CD4-positive, alpha-beta memory T cell (primary cell): ENCODE data around the gene PRDX2. TPM values are rescaled to one million over a fixed set of nuclear protein-coding genes. Genes with fewer than 3 reads are reported as not detected.

Source experiments
- CTCF ChIA-PET: fragments of 350-600 bp; sonication (Branson Sonifier 250); formaldehyde crosslinking; loops from one replicate; lab custom pipeline; 2021; ENCODE audit warnings: inconsistent platforms; ENCODE audit not compliant: partially characterized antibody; lab: Charles Lee
- POLR2A ChIA-PET: fragments of 350-600 bp; sonication (Branson Sonifier 250); formaldehyde crosslinking; loops from one replicate; lab custom pipeline; 2021; ENCODE audit not compliant: partially characterized antibody; lab: Charles Lee
- DNase-seq, 5 donors: peaks; one replicate each; pipeline versions ENCODE4 v3.0.0 to v3.0.0-alpha.2; 2020 to 2022; ENCODE audit warnings: mixed read lengths in 1 of 5
- H3K27ac ChIP-seq: one replicate; pipeline ENCODE4 v1.7.0; 2013; ENCODE audit warnings: low read depth, low read length
- H3K27me3 ChIP-seq: 2 replicates; pipeline ENCODE4 v1.7.0; 2013; ENCODE audit warnings: mild to moderate bottlenecking, low read length, moderate library complexity; ENCODE audit not compliant: insufficient read depth
- H3K36me3 ChIP-seq: 2 replicates; pipeline ENCODE4 v1.7.0; 2013; ENCODE audit warnings: mild to moderate bottlenecking, low read length, moderate library complexity; ENCODE audit not compliant: insufficient read depth
- H3K4me1 ChIP-seq: 2 replicates; pipeline ENCODE4 v1.7.0; 2013; ENCODE audit warnings: mild to moderate bottlenecking, low read length, moderate library complexity; ENCODE audit not compliant: insufficient read depth
- H3K4me3 ChIP-seq, 2 donors: one replicate each; pipeline ENCODE4 v1.7.0; 2013; ENCODE audit warnings: low read length in 2 of 2, mild to moderate bottlenecking in 1 of 2
- H3K9me3 ChIP-seq, 2 donors: one replicate each; pipeline ENCODE4 v1.7.0; 2013; ENCODE audit warnings: low read length in 2 of 2, control low read depth in 1 of 2; ENCODE audit not compliant: control insufficient read depth in 1 of 2
- H3K27ac Mint-ChIP-seq, 7 donors: one replicate each; pipeline ENCODE4 v1.8.0; 2020 to 2021; ENCODE audit warnings: mixed read lengths in 7 of 7, mild to moderate bottlenecking in 6 of 7, inconsistent platforms in 3 of 7, moderate library complexity in 3 of 7
- H3K27me3 Mint-ChIP-seq, 2 donors: one replicate each; pipeline ENCODE4 v1.8.0; 2020 to 2021; ENCODE audit warnings: mixed read lengths in 2 of 2
- H3K36me3 Mint-ChIP-seq, 2 donors: one replicate each; pipeline ENCODE4 v1.8.0; 2020 to 2021; ENCODE audit warnings: mixed read lengths in 2 of 2, inconsistent platforms in 1 of 2, mild to moderate bottlenecking in 1 of 2
- H3K4me1 Mint-ChIP-seq, 4 donors: one replicate each; pipeline ENCODE4 v1.8.0; 2020 to 2021; ENCODE audit warnings: mixed read lengths in 4 of 4, mild to moderate bottlenecking in 1 of 4
- H3K4me3 Mint-ChIP-seq, 8 donors: one replicate each; pipeline ENCODE4 v1.8.0; 2020 to 2021; ENCODE audit warnings: mixed read lengths in 8 of 8, mild to moderate bottlenecking in 7 of 8, moderate library complexity in 6 of 8, inconsistent platforms in 3 of 8
- H3K9me3 Mint-ChIP-seq, 8 donors: one replicate each; pipeline ENCODE4 v1.8.0; 2020 to 2021; ENCODE audit warnings: mixed read lengths in 8 of 8, mild to moderate bottlenecking in 5 of 8, inconsistent platforms in 3 of 8, moderate library complexity in 1 of 8
- intact Hi-C: fragments of 100-400 bp; cut with micrococcal nuclease; formaldehyde crosslinking; loops from one replicate; pipeline ENCODE4 v1.15.1; 2023
- polyA plus RNA-seq, 2 donors: library from polyadenylated mRNA; unstranded; fragments of 300-500 nt; fragmentation: Illumina TruSeq; gene quantifications; one replicate each; pipeline ENCODE4 v1.2.3, GENCODE V29; 2021
- total RNA-seq, 2 experiments: library from RNA; stranded (reverse); gene quantifications; one replicate each; pipeline ENCODE4 v1.2.3, GENCODE V29; 2021

PRDX2 gene
- total and polyA plus RNA-seq, 4 experiments from 2014 or later = 116 to 533 (median 193) TPM

DNA sequence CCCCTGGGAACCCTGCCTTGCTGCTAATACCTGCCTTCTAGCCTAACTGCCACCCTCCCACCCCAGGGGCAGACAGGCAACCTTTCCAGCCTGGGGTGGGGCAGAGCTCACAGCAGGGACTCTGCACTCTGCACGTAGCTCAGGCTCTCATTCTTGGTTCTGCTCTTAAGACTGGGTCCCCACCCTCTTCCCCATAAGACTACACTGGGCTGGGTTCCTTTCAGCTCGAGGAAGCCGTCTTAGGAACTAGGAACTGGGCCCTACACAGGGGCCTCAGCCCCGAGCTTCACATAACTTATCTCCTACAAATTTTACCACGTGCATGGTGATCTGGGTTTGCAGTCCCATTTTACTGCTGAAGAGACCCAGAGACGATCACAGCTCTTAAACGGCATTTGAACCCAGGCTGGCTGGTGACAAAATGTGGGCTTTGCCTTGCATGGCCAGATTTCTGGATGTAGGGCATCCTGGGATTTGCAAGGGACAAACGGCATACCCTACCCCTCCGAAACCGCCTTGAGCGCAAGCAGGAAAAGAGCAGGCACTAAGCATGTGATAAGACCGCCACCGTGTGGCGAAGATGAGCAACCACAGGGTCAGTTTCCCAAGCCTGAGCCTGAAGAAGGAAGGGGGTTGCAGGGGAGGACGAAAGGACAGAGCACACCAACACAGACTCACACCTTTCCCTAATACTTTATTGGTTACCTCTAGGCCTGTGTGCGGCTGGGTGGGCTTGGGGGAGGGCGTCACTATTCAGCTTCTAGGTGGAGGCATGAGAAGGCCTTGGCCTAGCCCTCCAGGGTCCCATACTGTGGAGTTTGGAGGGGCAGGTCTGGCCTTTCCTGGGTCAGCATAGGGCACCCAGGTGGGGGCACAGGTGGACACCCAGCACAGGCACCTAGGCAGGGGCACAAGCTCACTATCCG lies 5.2 kb downstream of the PRDX2 start:
- Histone ChIP-seq H3K36me3 (peaks cover 14% of the 10 kb centered on the region), H3K4me3 (peak overlapping the region in 1 of 2 donors; percentile 42), H3K27ac (peak overlapping the region; percentile 42), H3K27me3 (no peaks in the 10 kb centered on the region), H3K9me3 (no peaks in the 10 kb centered on the region), H3K4me1 (peaks cover 42% of the 10 kb centered on the region)
- intact Hi-C loops = loop anchor here (1.0 to 5.0 kb wide), 6 partner anchors 19 to 79 kb away; partner anchors contain the start of gene GET3
- peak; percentile 79 to 84 (median 79) for DNase-seq
- H3K4me1 Mint-ChIP-seq = peaks cover 25 to 51% (median 34%) of the 10 kb centered on the region in 4 donors
- H3K36me3 Mint-ChIP-seq = peaks cover 7 to 31% of the 10 kb centered on the region in 2 donors
- CTCF ChIA-PET = interaction anchor here (0.6 to 17.4 kb wide), 28 partner anchors 9 to 402 kb away, joined by 3 to 906 read pairs (median 4); partner anchors contain the start of genes CALR, FBXW9, GET3 and HOOK2
- POLR2A ChIA-PET = interaction anchor here (0.6 to 20.0 kb wide), 11 partner anchors 9 to 115 kb away, joined by 3 to 1162 read pairs (median 11); partner anchors contain the start of genes GET3, HOOK2, RNASEH2A and TNPO2
- H3K27ac Mint-ChIP-seq = peak overlapping the region in 6 of 7 donors; percentile 95 to 99 (median 97)
- no peaks in the 10 kb centered on the region for H3K27me3 Mint-ChIP-seq
- peaks cover 0 to 22% (median 0%) of the 10 kb centered on the region in 8 donors for H3K9me3 Mint-ChIP-seq
- H3K4me3 Mint-ChIP-seq = peak overlapping the region; percentile 59 to 89 (median 82)

DNA sequence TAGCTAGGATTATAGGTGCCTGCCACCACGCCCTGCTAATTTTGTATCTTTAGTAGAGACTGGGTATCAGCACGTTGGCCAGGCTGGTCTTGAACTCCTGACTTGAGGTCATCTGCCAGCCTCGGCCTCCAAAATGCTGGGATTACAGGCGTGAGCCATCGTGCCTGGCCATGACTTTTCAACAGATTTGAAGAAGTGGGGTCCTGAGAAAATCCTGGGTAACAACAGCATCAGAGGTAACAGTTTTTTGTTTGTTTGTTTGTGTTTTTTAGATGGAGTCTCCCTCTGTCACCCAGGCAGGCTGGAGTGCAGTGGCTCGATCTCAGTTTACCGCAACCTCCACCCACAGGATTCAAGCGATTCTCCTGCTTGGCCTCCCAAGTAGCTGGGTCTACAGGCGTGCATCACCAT lies 6.6 kb downstream of the PRDX2 start:
- ChIA-PET CTCF (interaction anchor here (0.8 to 17.4 kb wide), 9 partner anchors 8 to 118 kb away, joined by 3 to 906 read pairs (median 5); partner anchors contain the start of genes HOOK2, RNASEH2A and TNPO2), POLR2A (interaction anchor here (1.4 to 20.0 kb wide), 7 partner anchors 8 to 114 kb away, joined by 4 to 1162 read pairs (median 54); partner anchors contain the start of genes GET3, HOOK2, PRDX2 and THSD8)
- Histone ChIP-seq H3K4me3 (no peak overlapping the region), H3K9me3 (no peaks in the 10 kb centered on the region), H3K27ac (peak overlapping the region; percentile 100), H3K36me3 (peaks cover 10% of the 10 kb centered on the region), H3K27me3 (no peaks in the 10 kb centered on the region), H3K4me1 (peaks cover 42% of the 10 kb centered on the region)
- intact Hi-C loops = loop anchor here (5.0 kb wide), 4 partner anchors 52 to 1052 kb away; partner anchors contain the start of genes IER2, RAD23A and STX10
- H3K27ac Mint-ChIP-seq = peak overlapping the region in 6 of 7 donors; percentile 93 to 99 (median 98)
- H3K36me3 Mint-ChIP-seq = peaks cover 7 to 34% of the 10 kb centered on the region in 2 donors
- peaks cover 0 to 24% (median 0%) of the 10 kb centered on the region in 8 donors for H3K9me3 Mint-ChIP-seq
- peak overlapping the region; percentile 62 to 88 (median 84) for H3K4me3 Mint-ChIP-seq
- DNase-seq = no peak
- H3K27me3 Mint-ChIP-seq = no peaks in the 10 kb centered on the region
- H3K4me1 Mint-ChIP-seq = peaks cover 26 to 50% (median 34%) of the 10 kb centered on the region in 4 donors

DNA sequence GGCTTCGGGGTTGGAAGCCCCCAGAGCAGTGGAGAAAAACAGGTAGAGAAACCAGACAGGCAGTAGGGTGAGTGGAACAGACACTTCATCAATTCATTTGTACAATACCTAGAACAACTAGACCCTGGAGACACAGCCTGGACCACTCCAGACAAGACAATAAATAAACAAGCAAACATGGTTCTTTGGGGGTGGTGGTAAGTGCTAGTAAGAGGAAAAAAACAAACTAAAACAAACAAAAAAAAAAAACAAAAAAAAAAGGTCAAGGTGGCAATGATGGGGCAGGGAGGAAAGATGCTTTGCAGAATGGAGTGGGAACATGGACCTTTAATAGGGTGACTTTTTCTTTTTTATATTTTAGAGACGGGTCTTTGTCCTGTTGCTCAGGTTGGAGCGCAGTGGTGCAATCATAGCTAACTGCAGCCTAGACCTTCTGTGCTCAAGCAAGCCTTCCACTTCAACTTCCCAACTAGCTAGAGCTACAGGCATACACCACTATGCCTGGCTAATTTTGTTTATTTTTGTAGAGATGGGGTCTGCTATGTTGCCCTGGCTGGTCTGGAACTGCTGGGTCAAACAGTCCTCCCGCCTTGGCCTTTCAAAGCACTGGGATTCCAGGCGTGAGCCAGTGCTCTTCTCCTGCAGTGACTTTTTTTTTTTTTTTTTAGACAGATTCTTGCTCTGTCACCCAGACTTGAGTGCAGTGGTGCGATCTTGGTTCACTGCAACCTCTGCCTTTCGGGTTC lies 7.2 kb downstream of the PRDX2 start:
- H3K4me3 Mint-ChIP-seq = peak overlapping the region; percentile 62 to 88 (median 84)
- no peaks in the 10 kb centered on the region for H3K27me3 ChIP-seq
- peaks cover 7 to 30% of the 10 kb centered on the region in 2 donors for H3K36me3 Mint-ChIP-seq
- H3K9me3 ChIP-seq = no peaks in the 10 kb centered on the region
- peaks cover 4% of the 10 kb centered on the region for H3K36me3 ChIP-seq
- H3K4me1 Mint-ChIP-seq = peaks cover 25 to 46% (median 31%) of the 10 kb centered on the region in 4 donors
- H3K27ac Mint-ChIP-seq = peak overlapping the region in 6 of 7 donors; percentile 93 to 99 (median 98)
- H3K9me3 Mint-ChIP-seq = peaks cover 0 to 24% (median 0%) of the 10 kb centered on the region in 8 donors
- intact Hi-C loops = loop anchor here (5.0 kb wide), 3 partner anchors 153 to 1053 kb away; partner anchors contain the start of genes IER2, RAD23A and STX10
- no peaks in the 10 kb centered on the region for H3K27me3 Mint-ChIP-seq
- peak overlapping the region; percentile 11 to 100 for H3K4me3 ChIP-seq
- peaks cover 39% of the 10 kb centered on the region for H3K4me1 ChIP-seq
- ChIA-PET POLR2A (interaction anchor here (4.3 to 20.0 kb wide), 6 partner anchors 8 to 72 kb away, joined by 26 to 1162 read pairs (median 61); partner anchors contain the start of genes GET3, HOOK2, PRDX2 and RNASEH2A), CTCF (interaction anchor here (0.8 to 17.4 kb wide), 5 partner anchors 24 to 118 kb away, joined by 5 to 906 read pairs (median 13); partner anchors contain the start of genes HOOK2 and TNPO2)
- H3K27ac ChIP-seq = peak overlapping the region; percentile 100
- DNase-seq = peak in 3 of 5 donors; percentile 43 to 64 (median 57)

DNA sequence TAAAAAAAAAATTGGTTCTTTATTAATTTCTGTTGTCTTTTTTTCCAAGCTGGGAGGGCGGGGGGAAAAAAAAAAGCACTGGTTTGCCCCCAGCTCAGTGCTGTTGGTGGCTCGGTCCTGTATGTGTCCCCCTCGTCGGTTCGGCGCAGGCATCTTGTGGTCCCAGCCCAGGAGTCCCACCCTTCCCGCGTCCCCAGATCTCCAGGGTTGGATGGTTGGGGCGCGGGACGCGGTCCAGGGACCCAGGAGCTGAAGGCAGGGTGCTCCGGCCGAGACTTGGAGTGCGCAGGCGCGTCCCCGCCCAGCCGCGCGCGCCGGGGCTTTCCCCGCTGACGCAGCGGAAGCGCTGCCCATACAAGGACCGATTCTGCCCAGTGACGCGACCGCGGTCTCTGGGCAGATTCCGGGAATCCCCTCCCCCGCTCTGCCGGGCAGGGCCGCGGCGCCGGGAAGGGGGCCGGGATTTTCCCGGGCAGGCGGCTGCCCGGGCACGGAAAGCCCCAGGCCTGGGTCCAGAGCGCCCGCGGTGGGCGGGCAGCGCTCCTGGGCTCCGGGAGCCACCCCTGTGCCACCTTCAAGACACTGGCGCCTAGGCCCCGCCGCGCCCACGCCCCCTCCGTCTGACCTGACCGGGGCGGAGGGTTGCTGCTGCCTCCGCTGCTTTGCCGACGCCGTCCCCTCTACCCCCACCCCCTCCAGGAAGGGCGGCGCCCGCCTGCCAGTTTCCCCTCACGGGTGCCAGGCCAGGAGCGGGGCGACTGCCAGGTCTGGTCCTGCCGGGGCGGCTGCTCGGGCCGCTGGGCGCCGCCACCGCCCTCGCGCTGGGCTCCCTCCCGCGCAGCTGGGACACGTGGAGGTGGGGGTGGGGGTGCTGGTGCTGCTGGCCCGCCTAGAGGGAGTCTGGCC lies 8.1 kb downstream of the PRDX2 start:
- Histone ChIP-seq H3K4me3 (peak overlapping the region; percentile 88 to 100), H3K27ac (peak overlapping the region; percentile 100), H3K9me3 (no peaks in the 10 kb centered on the region), H3K27me3 (no peaks in the 10 kb centered on the region), H3K4me1 (peaks cover 47% of the 10 kb centered on the region), H3K36me3 (peaks cover 4% of the 10 kb centered on the region)
- Mint-ChIP-seq H3K9me3 (peaks cover 0 to 24% (median 0%) of the 10 kb centered on the region in 8 donors), H3K36me3 (peaks cover 7 to 28% of the 10 kb centered on the region in 2 donors), H3K4me1 (peaks cover 30 to 55% (median 36%) of the 10 kb centered on the region in 4 donors), H3K27me3 (no peaks in the 10 kb centered on the region), H3K4me3 (peak overlapping the region; percentile 92 to 98 (median 95)), H3K27ac (peak overlapping the region in 6 of 7 donors; percentile 99 to 100 (median 100))
- ChIA-PET CTCF (interaction anchor here (0.8 to 17.4 kb wide), 7 partner anchors 9 to 140 kb away, joined by 3 to 906 read pairs (median 5); partner anchors contain the start of genes DHPS, FARSA, HOOK2 and THSD8), POLR2A (interaction anchor here (0.6 to 20.0 kb wide), 22 partner anchors 9 to 1725 kb away, joined by 3 to 1162 read pairs (median 8); partner anchors contain the start of genes DHPS, DNAJB1, FBXW9 and GCDH)
- intact Hi-C loops = loop anchor here (5.0 kb wide), 3 partner anchors 154 to 1054 kb away; partner anchors contain the start of genes IER2, RAD23A and STX10
- DNase-seq = peak; percentile 95 to 98 (median 97)

DNA sequence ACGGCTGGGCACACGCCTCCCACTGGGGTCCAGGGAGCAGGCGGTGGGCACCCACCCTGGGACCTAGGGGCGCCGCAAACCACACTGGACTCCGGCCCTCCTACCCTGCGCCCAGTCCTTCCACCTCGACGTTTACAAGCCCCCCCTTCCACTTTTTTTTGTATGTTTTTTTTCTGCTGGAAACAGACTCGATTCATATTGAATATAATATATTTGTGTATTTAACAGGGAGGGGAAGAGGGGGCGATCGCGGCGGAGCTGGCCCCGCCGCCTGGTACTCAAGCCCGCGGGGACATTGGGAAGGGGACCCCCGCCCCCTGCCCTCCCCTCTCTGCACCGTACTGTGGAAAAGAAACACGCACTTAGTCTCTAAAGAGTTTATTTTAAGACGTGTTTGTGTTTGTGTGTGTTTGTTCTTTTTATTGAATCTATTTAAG lies 8.7 kb downstream of the PRDX2 start:
- peaks cover 7 to 28% of the 10 kb centered on the region in 2 donors for H3K36me3 Mint-ChIP-seq
- ChIA-PET CTCF (interaction anchor here (0.8 to 17.4 kb wide), 7 partner anchors 9 to 141 kb away, joined by 3 to 906 read pairs (median 5); partner anchors contain the start of genes DHPS, FARSA, HOOK2 and THSD8), POLR2A (interaction anchor here (0.6 to 20.0 kb wide), 27 partner anchors 10 to 1725 kb away, joined by 3 to 1162 read pairs (median 4); partner anchors contain the start of genes CALR, DHPS, DNAJB1 and FBXW9)
- intact Hi-C loops = loop anchor here (5.0 kb wide), 3 partner anchors 154 to 1054 kb away; partner anchors contain the start of genes IER2, RAD23A and STX10
- H3K4me3 Mint-ChIP-seq = peak overlapping the region; percentile 92 to 98 (median 95)
- peaks cover 0 to 24% (median 0%) of the 10 kb centered on the region in 8 donors for H3K9me3 Mint-ChIP-seq
- no peaks in the 10 kb centered on the region for H3K27me3 Mint-ChIP-seq
- DNase-seq = peak in 1 of 5 donors; percentile 57
- H3K27ac Mint-ChIP-seq = peak overlapping the region in 6 of 7 donors; percentile 99 to 100 (median 100)
- Histone ChIP-seq H3K4me1 (peaks cover 50% of the 10 kb centered on the region), H3K27ac (peak overlapping the region; percentile 100), H3K27me3 (no peaks in the 10 kb centered on the region), H3K36me3 (peaks cover 4% of the 10 kb centered on the region), H3K9me3 (no peaks in the 10 kb centered on the region), H3K4me3 (peak overlapping the region; percentile 88 to 100)
- peaks cover 31 to 61% (median 40%) of the 10 kb centered on the region in 4 donors for H3K4me1 Mint-ChIP-seq
